ENCODE results near the gene TOX2.

The TOX2 gene

GRCh38 chr20:44019638-44020335 lies 105.1 kb downstream of the TOX2 start:
- DNase-seq (ENCODE audit: low read depth in 2 of 2), result no peak

DNA sequence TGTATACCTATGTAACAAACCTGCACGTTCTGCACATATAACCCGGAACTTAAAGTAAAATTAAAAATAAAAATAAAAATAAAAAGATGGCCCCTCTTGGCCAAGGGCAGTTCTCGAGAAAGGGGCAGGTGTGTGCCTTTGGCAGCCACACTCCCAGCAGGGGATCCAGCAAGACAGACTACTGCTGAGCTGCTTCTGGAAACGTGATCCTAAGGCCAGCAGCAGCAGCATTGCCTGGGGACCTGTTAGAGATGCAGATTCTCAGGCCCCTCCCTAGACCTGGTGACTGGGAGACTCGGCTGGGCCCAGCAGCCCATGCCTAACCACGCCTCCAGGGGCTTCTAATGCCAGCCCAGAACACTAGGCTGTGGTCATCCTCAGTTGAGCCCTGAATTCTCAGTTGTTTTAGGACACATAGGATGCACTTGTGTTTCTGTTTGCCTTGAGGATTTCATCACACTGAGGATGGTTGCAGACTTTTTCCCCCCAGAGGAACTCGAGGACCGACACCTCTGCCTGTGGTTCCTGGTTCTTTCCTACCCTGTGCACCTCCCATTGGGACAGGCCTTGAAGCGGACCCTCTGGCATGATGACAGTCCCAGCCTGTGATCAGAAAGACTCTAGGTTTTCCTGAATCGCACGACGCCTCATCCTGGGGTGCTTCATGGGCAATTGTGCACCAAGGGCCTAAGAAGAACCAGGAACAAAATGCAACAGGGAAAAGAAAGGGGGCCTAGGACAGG lies 105.9 kb downstream of the TOX2 start:
- no peak for DNase-seq (ENCODE audit: low read depth in 2 of 2)

DNA sequence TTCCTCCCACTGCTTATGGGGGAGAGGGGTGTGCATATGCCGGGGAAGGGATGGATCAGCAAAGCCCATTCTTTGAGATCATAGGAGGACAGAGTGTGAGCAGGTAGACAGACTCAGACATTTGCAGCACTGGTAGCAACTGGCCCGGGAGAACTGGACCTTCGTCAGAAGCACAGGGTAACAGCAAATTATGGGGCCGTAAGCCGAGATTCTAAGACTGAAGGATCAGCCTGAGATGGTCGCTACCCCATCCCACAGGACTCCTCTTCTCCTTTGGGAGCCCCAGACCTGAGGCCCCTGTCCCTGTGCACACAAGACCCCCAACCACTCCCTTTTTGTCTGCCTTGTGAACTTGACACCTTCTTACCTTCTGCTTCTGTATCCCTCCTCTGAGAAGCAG lies 106.5 kb downstream of the TOX2 start:
- DNase-seq (ENCODE audit: low read depth in 2 of 2), result no peak

DNA sequence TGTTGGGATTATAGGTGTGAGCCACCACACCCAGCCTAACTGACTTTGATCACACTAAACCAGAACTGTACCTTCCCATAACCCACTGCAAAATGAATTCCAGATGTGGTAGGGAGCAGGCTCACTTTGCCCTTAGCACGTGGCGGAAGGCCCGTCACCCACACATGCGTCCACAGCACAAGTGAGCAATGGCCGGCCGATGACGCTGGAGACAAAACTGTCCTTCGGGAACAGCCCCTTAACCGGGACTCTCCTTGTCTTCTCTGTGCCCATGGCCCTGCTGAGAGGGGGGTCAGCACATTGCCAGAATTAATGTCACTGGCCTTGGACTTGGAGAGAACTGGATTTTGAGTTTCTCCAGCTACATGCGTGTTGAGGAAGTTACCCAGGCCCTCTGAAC lies 107.2 kb downstream of the TOX2 start:
- DNase-seq (ENCODE audit: low read depth in 2 of 2), result no peak

GRCh38 chr20:44022464-44022863 lies 107.8 kb downstream of the TOX2 start:
- DNase-seq (ENCODE audit: low read depth in 2 of 2), result no peak

DNA sequence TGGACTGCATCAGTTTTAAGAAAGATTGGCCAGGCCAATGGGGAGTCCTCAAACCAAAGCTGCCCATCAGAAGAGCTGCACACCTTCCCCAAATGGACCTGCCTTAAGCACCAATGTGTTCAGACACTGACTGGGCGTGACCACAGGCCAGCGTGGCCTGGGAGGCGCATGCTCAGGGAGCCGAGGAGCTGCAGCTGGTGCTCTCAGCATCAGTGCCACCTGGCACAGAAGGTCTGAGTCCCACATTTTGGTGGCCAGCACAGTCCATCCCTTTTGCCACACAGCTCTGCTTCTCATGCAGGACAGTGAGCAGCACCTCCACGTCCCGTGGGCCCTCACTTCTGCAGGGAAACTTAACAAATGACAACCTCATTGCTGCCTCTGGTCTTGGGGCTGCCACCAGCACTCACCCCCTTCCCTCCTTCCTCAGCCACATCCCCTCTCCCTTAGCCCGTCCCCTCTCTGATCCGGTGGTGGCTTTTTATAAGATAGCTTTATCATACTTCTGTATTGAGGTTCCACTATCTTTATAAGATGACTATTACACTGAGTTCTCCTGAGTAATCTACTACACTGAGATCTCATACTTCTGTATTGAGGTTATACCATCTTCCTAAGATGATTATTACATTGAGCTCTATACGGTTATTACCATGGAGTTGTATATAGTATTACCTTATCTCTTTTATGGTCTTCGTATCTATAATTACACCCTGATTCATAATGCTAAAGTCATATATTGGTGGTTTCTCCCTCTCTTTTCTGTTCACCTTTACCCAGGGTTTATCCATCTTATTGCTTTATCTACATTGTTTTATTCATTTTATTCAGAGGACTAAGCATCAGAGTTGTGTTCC lies 109.1 kb downstream of the TOX2 start:
- no peak for DNase-seq (ENCODE audit: low read depth in 2 of 2)

DNA sequence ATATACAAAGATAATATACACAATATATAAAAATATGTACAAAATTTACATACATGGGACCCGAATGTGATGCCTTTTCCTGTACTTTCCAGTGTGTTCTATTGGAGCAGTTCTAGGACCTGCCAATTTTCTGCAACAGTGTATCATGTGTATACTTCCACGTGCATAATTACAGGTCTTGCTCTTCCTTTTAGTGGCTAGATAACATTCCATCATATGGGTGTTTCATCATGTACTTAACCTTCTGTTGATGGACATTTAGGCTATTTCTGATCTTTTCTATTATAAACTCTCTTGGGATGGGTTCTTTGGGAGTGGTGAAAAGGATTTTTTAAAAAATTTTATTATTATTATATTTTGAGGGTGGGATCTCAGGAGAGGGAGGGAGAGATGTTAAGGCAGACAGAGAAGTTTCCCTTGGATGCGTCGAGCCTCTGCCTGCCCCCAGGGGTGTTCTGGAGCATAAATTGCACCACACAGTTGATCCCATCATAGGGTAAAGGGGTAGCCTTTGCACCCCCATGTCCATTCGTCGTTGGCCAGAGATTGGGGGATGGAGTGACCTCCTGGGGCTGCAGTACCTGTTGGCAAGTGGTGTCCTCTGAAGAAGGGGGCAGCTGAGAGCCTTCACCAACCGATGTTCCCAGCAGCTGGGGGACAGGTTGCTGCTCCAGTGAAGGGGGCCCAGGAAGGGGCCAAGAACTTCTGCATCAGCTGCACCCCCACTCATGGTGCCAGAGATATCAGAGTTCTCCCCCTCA lies 110.3 kb downstream of the TOX2 start:
- no peak for DNase-seq (ENCODE audit: low read depth in 2 of 2)

GRCh38 chr20:44025756-44026155 lies 111.1 kb downstream of the TOX2 start:
- DNase-seq (ENCODE audit: low read depth in 2 of 2), result no peak

DNA sequence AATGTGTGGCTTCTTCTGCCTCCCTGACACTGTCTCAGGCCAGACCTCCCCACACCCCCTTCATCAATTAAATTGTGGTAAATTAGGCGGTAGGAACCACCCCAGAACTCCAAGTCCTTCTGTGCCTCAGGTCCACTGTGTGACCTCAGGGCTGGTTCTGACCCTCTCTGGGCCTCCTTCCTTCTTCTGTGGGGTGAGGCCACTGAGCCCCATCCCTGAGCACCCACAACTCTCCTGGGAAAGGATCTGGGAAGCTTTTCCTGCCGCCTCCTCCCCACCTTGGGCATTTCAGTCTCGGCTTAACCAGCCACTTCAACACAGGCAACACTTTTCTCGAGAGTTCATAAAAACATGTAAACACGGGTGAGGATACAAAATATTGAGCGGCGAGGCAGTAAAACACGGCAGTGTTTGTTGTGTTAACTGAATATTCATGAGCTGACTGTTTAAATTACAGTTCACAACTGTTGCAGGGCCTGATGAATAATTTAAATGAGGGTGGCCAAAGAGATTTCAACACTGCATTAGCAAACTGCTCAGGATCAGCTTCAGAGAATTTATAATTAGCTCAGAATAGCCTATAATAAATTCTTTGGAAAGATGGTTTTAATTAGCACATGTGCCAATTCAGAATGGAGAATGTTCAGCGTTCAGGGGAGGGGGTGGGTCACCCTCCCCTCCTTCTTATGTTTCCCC lies 112.1 kb downstream of the TOX2 start:
- no peak for DNase-seq (ENCODE audit: low read depth in 2 of 2)

- DNase-seq (ENCODE audit: low read depth in 2 of 2), result no peak
Measured at GRCh38 chr20:44027343-44028002, 112.8 kb downstream of the TOX2 start.

DNA sequence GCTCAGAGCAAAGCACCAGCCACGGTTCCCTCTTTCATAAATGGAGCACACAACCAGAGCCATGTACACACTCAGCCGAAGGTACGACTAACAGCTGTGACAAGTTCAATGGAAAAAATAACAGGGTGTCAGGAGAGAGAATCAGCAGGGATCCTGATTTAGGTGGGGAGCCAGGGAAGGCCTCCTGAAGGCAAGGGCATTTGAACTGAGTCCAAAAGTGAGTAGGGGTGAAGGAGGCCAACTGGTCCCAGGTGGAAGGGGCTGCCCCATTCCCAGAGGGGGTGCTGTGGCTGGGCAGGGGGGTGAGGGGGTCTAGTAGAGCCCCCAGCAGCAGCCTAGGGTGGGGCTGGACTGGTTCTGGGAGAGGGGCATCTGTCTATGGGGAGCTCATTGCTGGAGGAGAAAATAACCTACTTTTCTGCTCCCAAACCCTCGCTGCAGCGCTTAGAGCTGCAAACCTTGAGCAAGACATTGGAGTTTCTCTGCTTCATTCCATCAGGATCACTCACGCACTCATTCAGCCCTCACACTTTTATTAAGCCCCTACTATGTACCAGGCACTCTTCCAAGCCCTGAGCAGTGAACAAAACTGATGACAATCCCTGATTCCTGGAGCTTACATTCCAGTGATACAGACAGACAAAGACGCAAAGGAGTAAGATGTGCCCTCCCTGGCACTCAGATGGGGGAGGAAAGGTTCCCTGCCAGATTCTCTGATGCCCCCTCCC lies 113.5 kb downstream of the TOX2 start:
- DNase-seq (ENCODE audit: low read depth in 2 of 2), result no peak

DNA sequence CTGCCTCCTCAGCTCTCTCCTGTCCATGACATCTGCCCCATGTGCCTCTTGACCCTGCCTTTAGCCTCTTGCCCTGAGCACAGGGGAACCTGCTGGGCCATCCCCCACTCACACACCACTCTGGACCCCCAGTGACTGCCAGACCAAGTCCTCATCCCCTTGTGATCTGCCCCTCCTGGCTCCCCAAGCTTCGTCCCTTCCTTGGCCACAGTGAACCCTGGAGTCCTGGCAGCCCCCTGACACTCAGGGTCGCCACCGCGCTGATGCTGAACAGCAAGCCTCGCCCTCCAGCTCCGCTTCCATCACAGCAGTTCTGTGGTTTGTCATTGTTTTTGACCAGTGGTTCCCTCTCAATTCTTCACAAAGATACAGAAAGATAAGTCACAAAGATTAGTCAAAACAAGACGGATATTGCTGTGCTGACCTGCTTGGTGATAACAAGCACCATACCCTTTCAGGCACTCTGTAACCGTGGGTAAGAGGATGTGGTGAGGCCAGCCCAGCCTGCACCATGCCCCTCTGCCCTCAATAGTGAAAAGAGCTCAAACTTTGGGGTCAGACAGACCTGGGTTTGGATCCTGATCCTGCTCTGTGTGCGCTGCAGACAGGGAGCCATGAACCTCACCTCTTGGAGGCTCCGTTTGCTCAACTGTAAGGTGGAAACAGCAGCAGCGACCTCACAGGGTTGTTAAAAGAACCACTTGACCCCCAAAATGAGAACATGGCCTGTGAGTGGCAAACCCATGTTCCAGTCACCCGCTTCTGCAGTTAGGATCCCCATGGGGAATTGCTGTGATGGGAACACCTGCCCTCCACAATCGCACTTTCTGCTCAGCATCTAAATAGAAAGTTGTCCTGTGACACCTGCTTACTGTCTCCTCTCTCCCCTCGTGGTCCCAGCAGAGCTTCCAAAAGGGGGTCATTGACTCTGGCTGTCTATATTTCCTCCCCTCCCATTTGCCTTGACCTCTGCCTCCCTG lies 114.5 kb downstream of the TOX2 start:
- no peak for DNase-seq (ENCODE audit: low read depth in 2 of 2)

GRCh38 chr20:44029848-44030230 lies 115.2 kb downstream of the TOX2 start:
- no peak for DNase-seq (ENCODE audit: low read depth in 2 of 2)

- no peak for DNase-seq (ENCODE audit: low read depth in 2 of 2)
Measured at GRCh38 chr20:44030394-44030793, 115.7 kb downstream of the TOX2 start.

DNA sequence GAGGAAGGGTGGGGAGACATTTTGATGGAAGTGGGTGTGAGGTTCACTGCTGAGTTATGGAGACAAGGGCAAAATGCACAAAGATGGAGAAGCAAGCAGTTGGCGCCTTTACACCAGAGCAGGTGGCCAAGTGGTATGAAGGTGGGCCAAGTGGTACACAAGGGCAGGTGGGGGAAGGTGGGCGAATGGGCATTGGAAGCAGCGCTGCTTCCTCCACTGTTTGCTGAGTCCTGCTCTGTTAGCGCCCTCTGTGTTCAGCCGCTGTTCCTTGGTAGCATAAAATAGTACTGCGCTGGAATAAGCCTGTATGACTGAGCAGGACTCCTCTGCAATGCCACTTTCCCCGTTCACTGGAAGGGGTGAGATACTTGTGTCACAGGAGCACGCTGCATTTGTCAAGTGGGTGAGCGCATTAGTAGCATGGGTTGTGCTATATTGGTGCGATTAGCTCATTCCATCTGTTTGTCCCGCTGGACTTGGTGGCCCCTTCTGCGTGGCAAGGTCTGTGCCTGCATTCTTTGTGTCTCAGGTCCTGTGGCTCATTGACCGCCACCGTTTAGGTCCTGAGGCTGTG lies 116.4 kb downstream of the TOX2 start:
- no peak for DNase-seq (ENCODE audit: low read depth in 2 of 2)

GRCh38 chr20:44031781-44032582 lies 117.3 kb downstream of the TOX2 start:
- DNase-seq (ENCODE audit: low read depth in 2 of 2), result no peak

- no peak for DNase-seq (ENCODE audit: low read depth in 2 of 2)
Measured at GRCh38 chr20:44032583-44033331, 118.1 kb downstream of the TOX2 start.

Measured in stimulated activated CD8-positive, alpha-beta memory T cell treated with anti-CD3 and anti-CD28 coated beads, Interleukin-2, amount 100 ng/mL, for 48 hours (primary cell).